Measurements from ENCODE around the gene CYP27A1. TPM values are rescaled to one million over a fixed set of nuclear protein-coding genes. Genes with fewer than 3 reads are reported as not detected.

CYP27A1 gene
- total RNA-seq, 1 donor from 2014 or later, result 0.11 TPM

GRCh38 chr2:218850796-218851195 lies 68.8 kb downstream of the CYP27A1 start:
- Mint-ChIP-seq H3K27me3 (ENCODE audit: insufficient read depth, low read depth) (peaks cover 39% of the 10 kb centered on the region), H3K4me1 (no peaks in the 10 kb centered on the region), H3K9me3 (peaks cover 8% of the 10 kb centered on the region), H3K4me3 (no peak overlapping the region), H3K36me3 (peaks cover 3% of the 10 kb centered on the region), H3K27ac (no peak overlapping the region)
- H3K4me1 ChIP-seq, result peaks cover 8% of the 10 kb centered on the region
- no peaks in the 10 kb centered on the region for H3K79me2 ChIP-seq (ENCODE audit: low read depth)
- DNase-seq (ENCODE audit: low spot score), result no peak
- H3K9ac ChIP-seq, result no peak overlapping the region
- no peak overlapping the region for H3K4me2 ChIP-seq
- peaks cover 14% of the 10 kb centered on the region for H3F3A ChIP-seq (ENCODE audit: low read depth)
- TF ChIP-seq EZH2phosphoT487 (IDR thresholded peaks at IDR 0.05) (no peak), CTCF (IDR thresholded peaks at IDR 0.05) (no peak), EZH2 (IDR thresholded peaks at IDR 0.05) (no peak)
- no peak overlapping the region for H3K27ac ChIP-seq
- no peak overlapping the region for H3K4me3 ChIP-seq
- H3K27me3 ChIP-seq, result peaks cover 54% of the 10 kb centered on the region
- no peaks in the 10 kb centered on the region for H4K20me1 ChIP-seq (ENCODE audit: low read depth)
- H3K9me3 ChIP-seq (ENCODE audit: low read depth), result no peaks in the 10 kb centered on the region
- H2AFZ ChIP-seq (replicated peaks), result no peak overlapping the region
- H3K36me3 ChIP-seq, result no peaks in the 10 kb centered on the region

GRCh38 chr2:218851286-218851685 lies 69.3 kb downstream of the CYP27A1 start:
- no peak overlapping the region for H3K27ac Mint-ChIP-seq
- Histone ChIP-seq H3K27me3 (peaks cover 58% of the 10 kb centered on the region), H3K4me1 (peaks cover 8% of the 10 kb centered on the region), H4K20me1 (ENCODE audit: low read depth) (no peaks in the 10 kb centered on the region), H3K4me2 (no peak overlapping the region), H2AFZ (replicated peaks) (no peak overlapping the region), H3K9me3 (ENCODE audit: low read depth) (no peaks in the 10 kb centered on the region), H3K9ac (no peak overlapping the region), H3F3A (ENCODE audit: low read depth) (peaks cover 14% of the 10 kb centered on the region), H3K27ac (no peak overlapping the region), H3K4me3 (no peak overlapping the region), H3K79me2 (ENCODE audit: low read depth) (no peaks in the 10 kb centered on the region), H3K36me3 (no peaks in the 10 kb centered on the region)
- no peak for DNase-seq (ENCODE audit: low spot score)
- H3K4me3 Mint-ChIP-seq, result no peak overlapping the region
- H3K36me3 Mint-ChIP-seq, result peaks cover 3% of the 10 kb centered on the region
- no peak for TF ChIP-seq EZH2phosphoT487 (IDR thresholded peaks at IDR 0.05)
- TF ChIP-seq CTCF (IDR thresholded peaks at IDR 0.05), result no peak
- no peak for TF ChIP-seq EZH2 (IDR thresholded peaks at IDR 0.05)
- H3K27me3 Mint-ChIP-seq (ENCODE audit: insufficient read depth, low read depth), result peaks cover 44% of the 10 kb centered on the region
- H3K4me1 Mint-ChIP-seq, result no peaks in the 10 kb centered on the region
- H3K9me3 Mint-ChIP-seq, result peaks cover 8% of the 10 kb centered on the region

- H3F3A ChIP-seq (ENCODE audit: low read depth), result peaks cover 14% of the 10 kb centered on the region
- H3K27me3 ChIP-seq, result peaks cover 76% of the 10 kb centered on the region
- H3K9me3 ChIP-seq (ENCODE audit: low read depth), result no peaks in the 10 kb centered on the region
- peaks cover 54% of the 10 kb centered on the region for H3K27me3 Mint-ChIP-seq (ENCODE audit: insufficient read depth, low read depth)
- H3K36me3 Mint-ChIP-seq, result no peaks in the 10 kb centered on the region
- TF ChIP-seq EZH2 (IDR thresholded peaks at IDR 0.05) (no peak), CTCF (IDR thresholded peaks at IDR 0.05) (peak; percentile 94), EZH2phosphoT487 (IDR thresholded peaks at IDR 0.05) (peak; percentile 33)
- H3K4me1 Mint-ChIP-seq, result no peaks in the 10 kb centered on the region
- H3K4me3 ChIP-seq, result no peak overlapping the region
- no peak overlapping the region for H3K27ac Mint-ChIP-seq
- H2AFZ ChIP-seq (replicated peaks), result peak overlapping the region; percentile 18
- H3K27ac ChIP-seq, result no peak overlapping the region
- peak; percentile 85 for DNase-seq (ENCODE audit: low spot score)
- H3K4me3 Mint-ChIP-seq, result no peak overlapping the region
- no peak overlapping the region for H3K9ac ChIP-seq
- no peaks in the 10 kb centered on the region for H3K9me3 Mint-ChIP-seq
- no peaks in the 10 kb centered on the region for H3K36me3 ChIP-seq
- H3K4me1 ChIP-seq, result peaks cover 8% of the 10 kb centered on the region
- peak overlapping the region; percentile 28 for H3K4me2 ChIP-seq
- H3K79me2 ChIP-seq (ENCODE audit: low read depth), result no peaks in the 10 kb centered on the region
- H4K20me1 ChIP-seq (ENCODE audit: low read depth), result peaks cover 4% of the 10 kb centered on the region
Observed at GRCh38 chr2:218852911-218853667, 71.1 kb downstream of the CYP27A1 start.

All from neural progenitor cell (in vitro differentiated cells).